Lower leg skin (tissue), 4 donors: ENCODE results near the gene PPP1R14D. TPM values are rescaled to one million over a fixed set of nuclear protein-coding genes. Genes with fewer than 3 reads are reported as not detected.
A peak's percentile ranks its signal among the peaks of the same experiment; 100 is the strongest.

ENCODE experiments used
- DNase-seq, 2 donors: peaks; one replicate each; pipeline ENCODE4 v3.0.0-alpha.2; 2019; ENCODE audit warnings: low spot score in 2 of 2
- H3K4me3 ChIP-seq: fragments of 200-600 bp; sonication (generic); 2 replicates; pipeline ENCODE4 v1.5.1; 2017; ENCODE audit warnings: mild to moderate bottlenecking, low read depth; ENCODE audit not compliant: poor library complexity, severe bottlenecking
- CTCF ChIP-seq, 3 donors: fragments of 450-650 bp; IDR thresholded peaks; one replicate each; pipeline ENCODE4 v1.5.1; 2016; ENCODE audit warnings: antibody characterized with exemption in 3 of 3, mild to moderate bottlenecking in 3 of 3, moderate library complexity in 2 of 3
- POLR2A ChIP-seq, 2 donors: fragments of 450-650 bp; IDR thresholded peaks; one replicate each; pipeline ENCODE4 v1.6.1; 2016 to 2017; ENCODE audit warnings: antibody characterized with exemption in 2 of 2, mild to moderate bottlenecking in 1 of 2, moderate library complexity in 1 of 2
- WGBS, 2 donors: methylation state at CpG; one replicate each; pipeline ENCODE4 v1.1.5; 2018; 5-methylcytosine and 5-hydroxymethylcytosine counted together
- intact Hi-C: fragments of 100-400 bp; cut with DNase I; formaldehyde crosslinking; loops from one replicate; pipeline ENCODE4 v1.15.0; 2023; ENCODE audit warnings: low total_unique reads
- total RNA-seq, 4 donors: library from RNA; depleted of rRNA; stranded (reverse); fragments of >200 nt; gene quantifications; one replicate each; pipeline ENCODE4 v1.1.0, GENCODE V29; 2016

The PPP1R14D gene
- total RNA-seq, 4 donors from 2014 or later = 0.65 to 4.8 (median 2.4) TPM; not detected in 1

DNA sequence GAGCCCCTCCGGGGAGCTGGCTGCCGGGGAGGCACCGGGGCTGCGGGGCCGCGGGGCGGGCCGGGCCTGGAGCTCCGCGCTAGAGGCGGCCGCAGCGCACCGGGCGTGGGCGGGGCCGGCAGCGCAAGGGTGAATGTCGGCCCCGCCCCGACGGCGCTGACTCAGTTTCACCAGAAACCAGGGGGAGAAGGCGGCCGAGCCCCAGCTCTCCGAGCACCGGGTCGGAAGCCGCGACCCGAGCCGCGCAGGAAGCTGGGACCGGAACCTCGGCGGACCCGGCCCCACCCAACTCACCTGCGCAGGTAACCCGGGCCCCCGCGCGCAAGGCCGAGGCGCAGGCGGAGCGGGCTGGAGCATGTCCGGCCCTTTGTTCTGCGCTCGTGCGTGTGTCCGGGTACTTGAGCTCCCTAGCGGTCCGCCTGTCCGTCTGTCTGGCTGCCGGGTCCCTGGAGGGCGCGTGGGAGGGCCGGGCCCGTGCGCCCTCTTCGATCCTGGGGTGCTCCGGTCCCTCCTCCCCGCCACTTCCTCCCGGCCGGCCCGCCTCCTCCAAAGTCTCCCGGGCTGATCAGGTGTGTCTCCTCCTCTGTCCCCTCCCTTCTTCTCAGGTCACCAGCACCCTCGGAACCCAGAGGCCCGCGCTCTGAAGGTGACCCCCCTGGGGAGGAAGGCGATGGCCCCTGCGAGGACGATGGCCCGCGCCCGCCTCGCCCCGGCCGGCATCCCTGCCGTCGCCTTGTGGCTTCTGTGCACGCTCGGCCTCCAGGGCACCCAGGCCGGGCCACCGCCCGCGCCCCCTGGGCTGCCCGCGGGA, 15.6 kb upstream of the PPP1R14D start, which contains the start of gene SPINT1:
Gene SPINT1, plus strand, starts transcription at position 164 of the 811 bp plus-strand sequence. Its CDS starts 507 bp downstream, at position 671.
- peak within 1 kb of the TSS; percentile 46 for H3K4me3 ChIP-seq
- intact Hi-C loops = no loop called here
- no peak for TF ChIP-seq CTCF (IDR thresholded peaks at IDR 0.05)
- no peak for TF ChIP-seq POLR2A (IDR thresholded peaks at IDR 0.05)
- WGBS, 2 donors = 0 to 2% methylated on average over 18 to 30 of the region's 89 CpGs
- DNase-seq = no peak

GRCh38 chr15:40843261-40843884, 14.9 kb upstream of the PPP1R14D start:
- 21 to 34% methylated on average over 14 to 15 of the region's 34 CpGs for WGBS, 2 donors
- TF ChIP-seq CTCF (IDR thresholded peaks at IDR 0.05) (no peak), POLR2A (IDR thresholded peaks at IDR 0.05) (no peak)
- no peak for DNase-seq
- peak overlapping the region; percentile 46 for H3K4me3 ChIP-seq
- intact Hi-C loops = no loop called here

- no peak for TF ChIP-seq CTCF (IDR thresholded peaks at IDR 0.05)
- TF ChIP-seq POLR2A (IDR thresholded peaks at IDR 0.05) = no peak
- 79 to 88% methylated on average over 2 of the region's 2 CpGs for WGBS, 2 donors
- DNase-seq = no peak
- intact Hi-C loops = no loop called here
- no peak overlapping the region for H3K4me3 ChIP-seq
Observed at GRCh38 chr15:40841741-40842140, 13.2 kb upstream of the PPP1R14D start.

DNA sequence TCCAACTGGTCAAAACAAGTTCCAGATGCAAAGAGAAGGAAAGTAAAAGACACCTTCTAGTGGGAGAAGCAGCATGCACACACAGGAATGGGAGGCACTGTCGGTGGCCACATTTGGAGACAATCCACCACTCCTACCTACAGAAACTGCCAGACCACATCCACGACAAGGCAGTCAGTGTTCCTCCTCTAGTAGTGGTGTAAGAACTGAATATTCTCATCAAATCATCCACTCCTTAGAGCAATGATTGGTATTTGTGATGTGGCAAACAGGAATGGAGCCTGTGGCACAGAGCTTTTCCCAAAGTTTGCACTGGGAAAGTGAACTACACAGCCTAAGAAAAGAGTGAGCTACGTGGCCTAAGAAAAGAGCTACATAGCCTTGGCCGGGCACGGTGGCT, 10.2 kb upstream of the PPP1R14D start:
- 69 to 83% methylated on average over 5 of the region's 5 CpGs for WGBS, 2 donors

GRCh38 chr15:40836020-40836419, 7.5 kb upstream of the PPP1R14D start:
- no peak overlapping the region for H3K4me3 ChIP-seq
- WGBS, 2 donors = 100% methylated on average over 1 of the region's 1 CpG
- DNase-seq = no peak
- TF ChIP-seq POLR2A (IDR thresholded peaks at IDR 0.05) (no peak), CTCF (IDR thresholded peaks at IDR 0.05) (no peak)
- intact Hi-C loops = no loop called here

More for the DNA sequence above, 10.2 kb upstream of the PPP1R14D start:
- DNase-seq = no peak
- no peak overlapping the region for H3K4me3 ChIP-seq
- intact Hi-C loops = no loop called here
- no peak for TF ChIP-seq CTCF (IDR thresholded peaks at IDR 0.05)
- no peak for TF ChIP-seq POLR2A (IDR thresholded peaks at IDR 0.05)
